HG02840 (cell line): Measurements from ENCODE around the gene AGER.
"Not testable (repeated sequence)": the region's sequence is repeated elsewhere in the genome, so short reads cannot be mapped to it uniquely, and the experiment has no call there.

Experiments
- ATAC-seq: cut with Tn5 transposase; IDR thresholded peaks from one replicate; pipeline ENCODE4 v1.9.1; 2021; ENCODE audit warnings: mild to moderate bottlenecking, moderate library complexity, moderate number of reproducible peaks; ENCODE audit not compliant: unreplicated experiment, low FRiP score

AGER gene

GRCh38 chr6:32184084-32184640 lies at the start of gene AGER:
Gene AGER, minus strand, starts transcription at chr6:32184253. Its CDS starts 31 bp downstream, at chr6:32184222.
- ATAC-seq: no peak

GRCh38 chr6:32226434-32226833 lies 42.4 kb upstream of the AGER start:
- no peak for ATAC-seq

GRCh38 chr6:32224696-32225095 lies 40.6 kb upstream of the AGER start:
- no peak for ATAC-seq

GRCh38 chr6:32223258-32224235 lies 39.5 kb upstream of the AGER start, which contains the start of gene NOTCH4:
Gene NOTCH4, minus strand, starts transcription at chr6:32224067. Its CDS starts 139 bp downstream, at chr6:32223928.
- no peak for ATAC-seq

- no peak for ATAC-seq
Measured at GRCh38 chr6:32222333-32223230, 38.5 kb upstream of the AGER start.

- no peak for ATAC-seq
Measured at GRCh38 chr6:32220021-32220420, 36.0 kb upstream of the AGER start.

- ATAC-seq: no peak
Measured at GRCh38 chr6:32218167-32218566, 34.1 kb upstream of the AGER start.

GRCh38 chr6:32216998-32217397 lies 32.9 kb upstream of the AGER start:
- ATAC-seq: no peak

- no peak for ATAC-seq
Measured at GRCh38 chr6:32216285-32216684, 32.2 kb upstream of the AGER start.

GRCh38 chr6:32215617-32216016 lies 31.6 kb upstream of the AGER start:
- ATAC-seq: no peak

GRCh38 chr6:32214126-32214525 lies 30.1 kb upstream of the AGER start:
- ATAC-seq: no peak

GRCh38 chr6:32213649-32214048 lies 29.6 kb upstream of the AGER start:
- ATAC-seq: no peak

GRCh38 chr6:32212076-32212760 lies 28.2 kb upstream of the AGER start:
- no peak for ATAC-seq

GRCh38 chr6:32211432-32211831 lies 27.4 kb upstream of the AGER start:
- not testable (repeated sequence) for ATAC-seq

GRCh38 chr6:32210191-32210601 lies 26.1 kb upstream of the AGER start:
- no peak for ATAC-seq

- ATAC-seq: no peak
Measured at GRCh38 chr6:32208996-32209395, 24.9 kb upstream of the AGER start.

- no peak for ATAC-seq
Measured at GRCh38 chr6:32204268-32204715, 20.2 kb upstream of the AGER start.

- no peak for ATAC-seq
Measured at GRCh38 chr6:32203426-32204267, 19.6 kb upstream of the AGER start.

- ATAC-seq: no peak
Measured at GRCh38 chr6:32202186-32202585, 18.1 kb upstream of the AGER start.
